Ishikawa (cell line): ENCODE results near the gene ZNF446.

Experiments
- CEBPB ChIP-seq: IDR thresholded peaks from 2 replicates; pipeline ENCODE4 v1.6.1; 2012
- CREB1 ChIP-seq: IDR thresholded peaks from 2 replicates; pipeline ENCODE4 v1.6.1; 2012; ENCODE audit warnings: low read depth
- EGR1 ChIP-seq: IDR thresholded peaks from 2 replicates; pipeline ENCODE4 v1.6.1; 2012
- EP300 ChIP-seq: IDR thresholded peaks from 2 replicates; pipeline ENCODE4 v1.6.1; 2012; ENCODE audit warnings: borderline replicate concordance
- FOXM1 ChIP-seq: IDR thresholded peaks from 2 replicates; pipeline ENCODE4 v1.6.1; 2012; ENCODE audit warnings: low read depth, borderline replicate concordance
- RAD21 ChIP-seq: IDR thresholded peaks from 2 replicates; pipeline ENCODE4 v1.6.1; 2012; ENCODE audit warnings: low read depth
- TAF1 ChIP-seq: IDR thresholded peaks from 2 replicates; pipeline ENCODE4 v1.6.1; 2012; ENCODE audit warnings: low read depth, mild to moderate bottlenecking
- TEAD4 ChIP-seq: IDR thresholded peaks from 2 replicates; pipeline ENCODE4 v1.6.1; 2012
- USF1 ChIP-seq: IDR thresholded peaks from 2 replicates; pipeline ENCODE4 v1.6.1; 2012
- YY1 ChIP-seq: IDR thresholded peaks from 2 replicates; pipeline ENCODE4 v1.6.1; 2012; ENCODE audit warnings: low read depth
- TF ChIP-seq, protein P1 (sequence below): IDR thresholded peaks from 2 replicates; pipeline ENCODE4 v1.6.1; 2012

DNA sequence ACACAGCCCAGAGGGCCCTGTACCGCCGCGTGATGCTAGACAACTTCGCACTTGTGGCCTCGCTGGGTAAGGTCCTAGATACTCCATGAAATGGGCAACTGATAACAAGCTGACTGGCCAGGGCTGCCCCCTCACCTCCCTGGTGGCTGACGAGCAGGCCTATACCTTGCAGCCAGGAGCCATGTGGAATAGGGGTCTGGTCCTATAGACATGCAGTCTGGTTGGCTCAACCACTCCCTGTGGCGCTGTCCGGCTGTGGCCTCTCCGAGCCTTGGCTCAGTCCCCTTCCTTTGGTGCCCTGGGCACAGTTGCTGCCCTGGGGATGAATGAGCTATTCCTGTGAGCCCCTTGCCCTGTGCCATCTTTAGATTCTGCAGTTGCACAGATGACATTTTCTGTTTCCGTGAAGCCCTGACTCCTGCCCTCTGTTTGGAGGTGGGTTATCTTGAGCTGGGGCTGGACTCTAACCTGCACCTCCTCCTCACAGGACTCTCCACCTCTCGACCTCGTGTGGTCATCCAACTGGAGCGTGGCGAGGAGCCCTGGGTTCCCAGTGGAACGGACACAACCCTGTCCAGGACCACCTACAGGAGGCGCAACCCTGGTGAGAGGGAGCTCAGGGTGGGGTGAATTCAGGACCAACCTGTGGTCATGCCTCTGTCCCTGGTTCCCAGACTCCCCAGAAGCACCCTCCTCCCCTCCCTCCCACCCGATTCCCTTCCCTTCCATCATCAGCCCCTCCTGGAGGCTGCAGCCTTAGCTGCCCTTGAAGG is 6.7 kb upstream of the ZNF446 start:
- TF ChIP-seq EGR1 (no peak), EP300 (no peak), TEAD4 (no peak), USF1 (no peak), YY1 (no peak), CEBPB (no peak), TAF1 (no peak), RAD21 (no peak), CREB1 (no peak), FOXM1 (no peak)
- TF ChIP-seq, protein P1, sequence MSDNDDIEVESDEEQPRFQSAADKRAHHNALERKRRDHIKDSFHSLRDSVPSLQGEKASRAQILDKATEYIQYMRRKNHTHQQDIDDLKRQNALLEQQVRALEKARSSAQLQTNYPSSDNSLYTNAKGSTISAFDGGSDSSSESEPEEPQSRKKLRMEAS = no peak
